Uterus (tissue), 4 donors: ENCODE measurements around the gene FAM168A. TPM values are rescaled to one million over a fixed set of nuclear protein-coding genes. Genes with fewer than 3 reads are reported as not detected.
A peak's percentile ranks its signal among the peaks of the same experiment; 100 is the strongest.

Experiments used
- DNase-seq, 2 donors: peaks; one replicate each; pipeline ENCODE4 v3.0.0-alpha.2; 2019 to 2020
- H3K27ac ChIP-seq, 2 donors: fragments of 200-600 bp; sonication (generic); 1 replicate in 1 of 2; 2 replicates in 1 of 2; pipeline ENCODE4 v1.5.1; 2016 to 2018
- H3K27me3 ChIP-seq, 2 donors: fragments of 200-600 bp; sonication (generic); one replicate each; pipeline ENCODE4 v1.5.1; 2018 to 2019; ENCODE audit warnings: control low read depth in 1 of 2
- H3K36me3 ChIP-seq, 2 donors: fragments of 200-600 bp; sonication (generic); one replicate each; pipeline ENCODE4 v1.5.1; 2019; ENCODE audit warnings: control low read depth in 1 of 2
- H3K4me1 ChIP-seq, 2 donors: fragments of 200-600 bp; sonication (generic); one replicate each; pipeline ENCODE4 v1.5.1; 2018 to 2019; ENCODE audit warnings: control low read depth in 1 of 2
- H3K4me3 ChIP-seq, 2 donors: fragments of 200-600 bp; sonication (generic); 1 replicate in 1 of 2; 2 replicates in 1 of 2; pipeline ENCODE4 v1.5.1; 2018 to 2019; ENCODE audit warnings: mild to moderate bottlenecking in 1 of 2
- H3K9me3 ChIP-seq, 2 donors: fragments of 200-600 bp; sonication (generic); one replicate each; pipeline ENCODE4 v1.5.1; 2019; ENCODE audit warnings: control low read depth in 1 of 2
- CTCF ChIP-seq, 4 experiments: fragments of 200-600 bp in 2 of 4; fragments of 450-650 bp in 2 of 4; sonication (generic) in 2 of 4; IDR thresholded peaks; one replicate each; pipeline ENCODE4 v1.5.1; 2016 to 2019; ENCODE audit warnings: antibody characterized with exemption in 4 of 4, mild to moderate bottlenecking in 2 of 4, moderate library complexity in 1 of 4
- POLR2A ChIP-seq, 2 donors: fragments of 450-650 bp; IDR thresholded peaks; one replicate each; pipeline ENCODE4 v1.6.1; 2016; ENCODE audit warnings: antibody characterized with exemption in 2 of 2, mild to moderate bottlenecking in 1 of 2, moderate library complexity in 1 of 2
- intact Hi-C: fragments of 100-400 bp; cut with DNase I; formaldehyde crosslinking; loops from one replicate; pipeline ENCODE4 v1.15.1; 2023; ENCODE audit warnings: low total_unique reads
- total RNA-seq, 4 donors: library from RNA; depleted of rRNA in 3 of 4; stranded (reverse); fragments of >200 nt in 3 of 4; gene quantifications; one replicate each; pipeline versions ENCODE4 v1.1.0 to v1.2.4, GENCODE V29; 2014 to 2023
- donor health status: DM: yes; HTN: yes; CAD: no.

Gene FAM168A
- total RNA-seq, 4 donors from 2014 or later: 7.9 to 50.3 (median 25.8) TPM

GRCh38 chr11:73376160-73376802 is 221.6 kb downstream of the FAM168A start, which contains the start of gene RELT:
RELT (plus strand) TSS chr11:73376399; CDS start chr11:73389137, 12,738 bp downstream.
- no peaks in the 10 kb centered on the region for H3K36me3 ChIP-seq
- peak within 1 kb of the TSS; percentile 27 to 46 for H3K4me3 ChIP-seq
- intact Hi-C loops: no loop called here
- H3K9me3 ChIP-seq: no peaks in the 10 kb centered on the region
- DNase-seq: peak; percentile 81 to 91
- H3K27me3 ChIP-seq: no peaks in the 10 kb centered on the region
- peak within 1 kb of the TSS; percentile 73 to 85 for H3K27ac ChIP-seq
- TF ChIP-seq CTCF (IDR thresholded peaks at IDR 0.05) (peak; percentile 80 to 98 (median 96)), POLR2A (IDR thresholded peaks at IDR 0.05) (peak; percentile 72 to 92)
- H3K4me1 ChIP-seq: peaks cover 0 to 9% of the 10 kb centered on the region in 2 donors

GRCh38 chr11:73375830-73376159 is 222.1 kb downstream of the FAM168A start:
- Histone ChIP-seq H3K36me3 (no peaks in the 10 kb centered on the region), H3K27me3 (no peaks in the 10 kb centered on the region), H3K27ac (peak overlapping the region; percentile 73 to 85), H3K9me3 (no peaks in the 10 kb centered on the region), H3K4me1 (peaks cover 0 to 9% of the 10 kb centered on the region in 2 donors), H3K4me3 (no peak overlapping the region)
- TF ChIP-seq POLR2A (IDR thresholded peaks at IDR 0.05) (no peak), CTCF (IDR thresholded peaks at IDR 0.05) (no peak)
- intact Hi-C loops: no loop called here
- DNase-seq: peak in 1 of 2 donors; percentile 34

GRCh38 chr11:73374151-73374550 is 223.8 kb downstream of the FAM168A start:
- intact Hi-C loops: no loop called here
- no peak for DNase-seq
- no peak overlapping the region for H3K4me3 ChIP-seq
- no peak for TF ChIP-seq POLR2A (IDR thresholded peaks at IDR 0.05)
- no peak for TF ChIP-seq CTCF (IDR thresholded peaks at IDR 0.05)
- no peak overlapping the region for H3K27ac ChIP-seq
- no peaks in the 10 kb centered on the region for H3K27me3 ChIP-seq
- no peaks in the 10 kb centered on the region for H3K36me3 ChIP-seq
- H3K4me1 ChIP-seq: peaks cover 0 to 9% of the 10 kb centered on the region in 2 donors
- no peaks in the 10 kb centered on the region for H3K9me3 ChIP-seq

- TF ChIP-seq CTCF (IDR thresholded peaks at IDR 0.05) (no peak), POLR2A (IDR thresholded peaks at IDR 0.05) (no peak)
- no peak overlapping the region for H3K27ac ChIP-seq
- intact Hi-C loops: no loop called here
- no peaks in the 10 kb centered on the region for H3K36me3 ChIP-seq
- no peak for DNase-seq
- no peaks in the 10 kb centered on the region for H3K27me3 ChIP-seq
- no peaks in the 10 kb centered on the region for H3K9me3 ChIP-seq
- peaks cover 0 to 9% of the 10 kb centered on the region in 2 donors for H3K4me1 ChIP-seq
- no peak overlapping the region for H3K4me3 ChIP-seq
These were observed 225.4 kb downstream of the FAM168A start for GRCh38 chr11:73372375-73372993.

- no peak for TF ChIP-seq POLR2A (IDR thresholded peaks at IDR 0.05)
- no peak for TF ChIP-seq CTCF (IDR thresholded peaks at IDR 0.05)
- H3K27me3 ChIP-seq: no peaks in the 10 kb centered on the region
- no peak overlapping the region for H3K27ac ChIP-seq
- DNase-seq: no peak
- H3K4me1 ChIP-seq: no peaks in the 10 kb centered on the region
- H3K36me3 ChIP-seq: no peaks in the 10 kb centered on the region
- intact Hi-C loops: no loop called here
- no peaks in the 10 kb centered on the region for H3K9me3 ChIP-seq
- no peak overlapping the region for H3K4me3 ChIP-seq
These were observed 230.4 kb downstream of the FAM168A start for GRCh38 chr11:73367482-73368024.
